ENCODE measurements around the gene RHOB. TPM values are rescaled to one million over a fixed set of nuclear protein-coding genes. Genes with fewer than 3 reads are reported as not detected.

The RHOB gene
- total and polyA plus RNA-seq, 2 donors (not counting 1 experiment from before 2014, with no cell fraction given), result 63.0 to 1,037 TPM

GRCh38 chr2:20456116-20456571 is 9.3 kb downstream of the RHOB start:
- TF ChIP-seq CTCF (IDR thresholded peaks at IDR 0.05), result no peak
- no peak for TF ChIP-seq EZH2 (IDR thresholded peaks at IDR 0.05; ENCODE audit: borderline replicate concordance, insufficient read depth, low read depth, low read length, poor library complexity, severe bottlenecking)
- Histone ChIP-seq H3K9me3 (ENCODE audit: control extremely low read depth in 1 of 3, control insufficient read depth in 2 of 3, insufficient read depth in 1 of 3, low read length in 2 of 3) (no peaks in the 10 kb centered on the region), H2AFZ (ENCODE audit: insufficient read depth, low read depth, low read length, poor library complexity, severe bottlenecking) (no peak overlapping the region), H3K9ac (ENCODE audit: low read length) (no peak overlapping the region), H3K4me3 (ENCODE audit: control extremely low read depth in 1 of 5, extremely low read depth in 1 of 5, insufficient read depth in 1 of 5, low read depth in 2 of 5, low read length in 4 of 5) (no peak overlapping the region), H3K79me2 (ENCODE audit: control insufficient read depth, insufficient read depth, low read length) (no peaks in the 10 kb centered on the region), H3K4me2 (replicated peaks; ENCODE audit: low read depth, low read length, poor library complexity, severe bottlenecking) (no peak overlapping the region), H3K4me1 (ENCODE audit: control insufficient read depth in 2 of 2, insufficient read depth in 2 of 2, low read length in 2 of 2) (no peaks in the 10 kb centered on the region), H3K27me3 (replicated peaks in 1 of 4; ENCODE audit: control extremely low read depth in 1 of 4, control insufficient read depth in 3 of 4, insufficient read depth in 4 of 4, low read length in 3 of 4) (peaks cover 0 to 18% (median 3%) of the 10 kb centered on the region in 4 experiments), H3K27ac (ENCODE audit: low read length in 2 of 2) (no peak overlapping the region), H3K36me3 (replicated peaks in 1 of 2; ENCODE audit: control extremely low read depth in 1 of 2, control insufficient read depth in 1 of 2, extremely low read depth in 1 of 2, insufficient read depth in 2 of 2, low read length in 1 of 2) (no peaks in the 10 kb centered on the region), H4K20me1 (ENCODE audit: control insufficient read depth, insufficient read depth, low read length, poor library complexity, severe bottlenecking) (no peaks in the 10 kb centered on the region)
- H3K27ac Mint-ChIP-seq, result no peak overlapping the region
- H3K4me1 Mint-ChIP-seq, result no peaks in the 10 kb centered on the region
- H3K4me3 Mint-ChIP-seq, result no peak overlapping the region
- ChIA-PET POLR2A (no interaction called here), CTCF (interaction anchor here (2.1 kb wide), 1 partner anchor 9 kb away, joined by 5 read pairs; the partner anchor contains the start of gene RHOB)
- intact Hi-C loops (cut with micrococcal nuclease), result no loop called here
- DNase-seq (no peak), ATAC-seq (ENCODE audit: low read depth) (no peak)
- H3K27me3 Mint-ChIP-seq, result peaks cover 32% of the 10 kb centered on the region
- no peaks in the 10 kb centered on the region for H3K9me3 Mint-ChIP-seq (ENCODE audit: insufficient read depth)

GRCh38 chr2:20456636-20457426 is 10.0 kb downstream of the RHOB start:
- Histone ChIP-seq H3K4me2 (replicated peaks; ENCODE audit: low read depth, low read length, poor library complexity, severe bottlenecking) (no peak overlapping the region), H3K27me3 (replicated peaks in 1 of 4; ENCODE audit: control extremely low read depth in 1 of 4, control insufficient read depth in 3 of 4, insufficient read depth in 4 of 4, low read length in 3 of 4) (peaks cover 0 to 18% (median 3%) of the 10 kb centered on the region in 4 experiments), H3K4me3 (ENCODE audit: control extremely low read depth in 1 of 5, extremely low read depth in 1 of 5, insufficient read depth in 1 of 5, low read depth in 2 of 5, low read length in 4 of 5) (no peak overlapping the region), H2AFZ (ENCODE audit: insufficient read depth, low read depth, low read length, poor library complexity, severe bottlenecking) (no peak overlapping the region), H3K9me3 (ENCODE audit: control extremely low read depth in 1 of 3, control insufficient read depth in 2 of 3, insufficient read depth in 1 of 3, low read length in 2 of 3) (no peaks in the 10 kb centered on the region), H3K79me2 (ENCODE audit: control insufficient read depth, insufficient read depth, low read length) (no peaks in the 10 kb centered on the region), H3K27ac (ENCODE audit: low read length in 2 of 2) (no peak overlapping the region), H3K4me1 (ENCODE audit: control insufficient read depth in 2 of 2, insufficient read depth in 2 of 2, low read length in 2 of 2) (no peaks in the 10 kb centered on the region), H4K20me1 (ENCODE audit: control insufficient read depth, insufficient read depth, low read length, poor library complexity, severe bottlenecking) (no peaks in the 10 kb centered on the region), H3K9ac (ENCODE audit: low read length) (no peak overlapping the region), H3K36me3 (replicated peaks in 1 of 2; ENCODE audit: control extremely low read depth in 1 of 2, control insufficient read depth in 1 of 2, extremely low read depth in 1 of 2, insufficient read depth in 2 of 2, low read length in 1 of 2) (no peaks in the 10 kb centered on the region)
- Mint-ChIP-seq H3K27me3 (peaks cover 37% of the 10 kb centered on the region), H3K4me1 (no peaks in the 10 kb centered on the region), H3K4me3 (no peak overlapping the region), H3K27ac (no peak overlapping the region), H3K9me3 (ENCODE audit: insufficient read depth) (no peaks in the 10 kb centered on the region)
- ChIA-PET CTCF (interaction anchor here (0.6 to 2.1 kb wide), 3 partner anchors 8 to 13 kb away, joined by 3 to 7 read pairs (median 5); partner anchors contain the start of gene RHOB), POLR2A (no interaction called here)
- TF ChIP-seq EZH2 (IDR thresholded peaks at IDR 0.05; ENCODE audit: borderline replicate concordance, insufficient read depth, low read depth, low read length, poor library complexity, severe bottlenecking) (no peak), CTCF (IDR thresholded peaks at IDR 0.05) (no peak)
- no peak for ATAC-seq (ENCODE audit: low read depth)
- no peak for DNase-seq
- intact Hi-C loops (cut with micrococcal nuclease), result no loop called here
- no CpG with 5 or more reads among the region's 3 CpGs for whole genome bisulfite sequencing (ENCODE audit: insufficient coverage)
